ENCODE data around the gene PPFIBP1.
"Not testable (repeated sequence)": the region's sequence is repeated elsewhere in the genome, so short reads cannot be mapped to it uniquely, and the experiment has no call there.

The PPFIBP1 gene

DNA sequence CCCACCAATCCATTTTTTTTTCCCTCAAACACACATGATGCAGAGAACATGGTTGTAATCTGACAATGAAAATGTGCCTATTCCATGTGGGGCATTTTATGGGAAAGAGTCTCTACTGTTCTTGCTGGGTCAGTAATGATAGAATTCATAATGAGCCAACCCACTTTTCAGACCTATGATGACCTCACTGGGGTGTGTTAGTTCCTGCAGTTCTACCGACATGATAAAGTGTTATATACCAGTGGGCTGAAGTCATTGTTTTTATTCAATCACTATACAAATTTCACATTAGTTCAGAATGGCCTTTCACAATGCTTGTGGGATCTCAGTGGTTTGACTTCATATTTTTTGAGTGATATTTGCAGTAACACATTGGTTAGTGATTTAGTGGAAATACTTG, 47.5 kb downstream of the PPFIBP1 start:
- ATAC-seq = no peak

DNA sequence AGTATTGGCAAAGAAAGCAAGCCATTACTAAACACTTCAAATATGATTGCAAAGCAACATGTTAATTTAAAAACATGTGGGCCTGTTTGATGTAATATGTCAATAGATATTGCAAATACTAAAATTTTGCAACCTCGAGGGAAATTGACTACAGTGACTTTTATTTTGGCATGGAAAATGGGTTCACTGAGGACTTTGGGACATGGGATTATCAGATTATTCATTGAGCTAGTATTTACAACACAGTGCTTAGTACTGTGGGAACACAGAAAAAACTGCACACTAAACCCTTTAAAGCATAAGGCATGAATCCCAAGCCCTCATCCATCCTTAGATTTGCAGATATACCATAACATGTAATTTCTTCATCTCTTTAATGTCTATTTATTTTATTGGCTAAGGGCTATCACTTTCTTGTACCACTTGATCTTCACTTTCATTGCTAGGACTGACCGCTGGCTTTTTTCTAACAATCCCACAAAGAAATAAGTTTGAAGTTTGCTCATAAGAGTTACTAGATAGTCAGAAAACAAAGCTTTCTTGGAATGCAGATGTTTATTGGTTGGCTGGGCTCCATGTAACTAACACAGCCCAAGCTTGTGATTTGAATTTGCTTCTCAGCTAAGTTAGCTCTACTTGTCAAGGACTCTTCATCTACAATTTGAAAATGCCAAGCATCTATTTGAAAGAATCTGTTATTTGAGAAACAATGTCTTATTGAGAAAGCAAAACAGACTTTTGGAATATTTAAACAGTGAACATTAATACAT, 48.7 kb downstream of the PPFIBP1 start:
- ATAC-seq = no peak

DNA sequence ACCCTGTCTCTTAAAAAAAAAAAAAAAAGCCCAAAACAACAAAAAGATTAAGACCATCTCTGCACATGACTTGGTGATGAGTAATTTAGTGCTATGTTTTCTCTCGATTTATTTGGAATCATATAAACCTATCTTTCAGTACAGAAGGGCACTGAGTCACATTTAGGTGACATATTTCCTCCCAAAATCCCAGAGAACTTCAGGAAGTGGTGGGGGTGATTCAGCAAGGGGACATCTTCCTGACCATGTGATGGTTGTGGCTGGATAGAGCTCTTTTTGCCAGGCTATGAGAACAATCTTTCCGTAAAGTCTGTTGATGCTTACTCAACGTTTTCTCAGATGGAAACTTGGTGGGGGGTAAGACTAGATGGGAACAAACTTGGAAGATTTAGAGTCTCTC, 50.0 kb downstream of the PPFIBP1 start:
- ATAC-seq = no peak

DNA sequence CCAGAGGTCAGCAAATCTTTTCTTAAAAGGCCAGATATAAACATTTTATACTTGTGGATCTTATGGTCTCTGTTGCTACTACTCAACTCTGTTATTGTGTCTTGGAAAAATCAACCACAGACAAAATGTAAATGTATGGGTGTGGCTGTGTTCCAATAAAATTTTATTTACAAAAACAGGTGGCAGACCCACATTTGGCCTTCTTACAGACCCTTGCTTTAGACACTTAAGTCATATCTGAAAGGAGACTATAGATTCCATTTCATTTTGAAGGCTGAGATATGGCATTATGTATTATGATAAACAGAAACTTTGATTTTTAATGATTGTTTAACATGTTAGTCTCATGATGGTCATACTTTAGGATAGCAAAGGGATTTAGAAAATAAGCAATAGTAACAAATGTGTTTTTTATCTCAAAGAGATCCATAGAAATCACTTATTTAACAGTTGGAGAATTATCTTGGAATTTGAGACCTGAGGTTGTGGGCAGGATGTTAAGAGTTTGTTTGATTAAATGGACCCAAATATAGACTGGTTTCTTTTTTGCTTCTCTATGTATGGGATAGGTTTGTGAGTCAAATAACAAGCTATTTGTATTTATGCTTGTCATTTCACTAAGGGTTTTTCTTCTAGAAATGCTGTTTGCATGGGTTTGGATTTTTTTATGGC, 51.2 kb downstream of the PPFIBP1 start:
- no peak for ATAC-seq

DNA sequence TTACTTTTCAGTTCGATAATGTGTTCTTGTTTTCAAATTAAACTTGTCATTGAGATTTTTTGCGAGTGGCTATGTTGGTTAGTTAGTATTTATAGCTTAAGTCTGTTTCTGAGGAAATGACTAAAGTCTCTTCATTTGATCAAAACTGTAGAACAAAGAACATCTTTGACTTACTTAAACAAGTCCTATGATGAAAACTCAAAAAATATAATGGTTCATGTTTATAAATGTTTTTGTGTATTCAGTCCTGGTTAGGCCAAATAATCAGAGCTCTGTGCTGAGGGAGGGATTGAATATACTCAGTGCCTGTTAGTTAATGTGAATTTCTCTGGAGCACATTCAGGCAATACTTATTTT, 51.7 kb downstream of the PPFIBP1 start:
- ATAC-seq = no peak

DNA sequence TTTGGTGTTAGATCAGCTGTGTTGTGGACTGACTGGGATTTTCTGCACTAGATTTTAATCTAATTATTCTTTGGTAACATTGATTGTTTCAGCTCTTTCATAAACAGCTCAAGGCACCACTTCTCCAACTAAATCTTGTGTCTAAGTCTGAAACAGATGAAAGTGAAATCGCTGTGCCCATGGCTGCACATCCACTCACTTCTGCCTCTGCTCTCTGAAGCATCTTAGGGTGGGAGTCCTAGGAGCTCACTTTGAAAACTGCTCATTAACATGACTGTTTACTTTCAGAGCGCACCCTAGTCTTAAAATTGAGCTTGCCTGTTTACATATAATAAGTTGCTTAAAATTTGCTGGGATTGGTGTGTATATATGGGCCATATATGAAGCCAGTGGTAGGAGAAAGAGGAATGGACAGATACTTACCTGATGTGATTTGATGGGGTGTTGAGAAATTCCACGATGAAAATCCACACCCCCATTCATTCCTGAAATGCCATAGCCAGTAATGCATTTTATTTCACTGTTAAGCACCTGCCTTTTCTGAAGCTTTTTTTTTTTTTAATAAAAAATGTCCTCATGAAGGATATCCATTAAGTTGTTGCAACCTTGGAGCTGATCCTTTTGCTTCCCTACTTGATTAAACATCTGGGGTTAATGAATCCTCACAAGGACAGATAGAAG, 52.8 kb downstream of the PPFIBP1 start:
- ATAC-seq = no peak

DNA sequence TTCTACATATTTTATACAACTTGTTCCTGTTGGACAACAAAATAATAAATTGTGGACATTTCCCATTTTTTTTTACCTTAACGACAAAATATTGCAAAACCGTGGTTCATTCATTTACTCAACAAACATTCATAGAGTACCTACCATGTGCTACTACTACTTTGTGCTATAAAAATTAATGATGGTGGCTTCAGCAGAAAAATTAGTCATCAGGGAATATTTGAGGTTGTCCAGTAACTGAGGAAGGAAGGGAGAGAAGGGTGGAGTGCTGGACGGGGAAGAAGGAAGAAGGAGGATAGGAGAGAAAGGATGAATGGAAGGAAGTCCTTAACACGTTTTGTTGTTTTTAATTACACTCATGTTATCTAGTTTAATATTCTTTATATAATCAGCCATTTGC, 53.7 kb downstream of the PPFIBP1 start:
- no peak for ATAC-seq

DNA sequence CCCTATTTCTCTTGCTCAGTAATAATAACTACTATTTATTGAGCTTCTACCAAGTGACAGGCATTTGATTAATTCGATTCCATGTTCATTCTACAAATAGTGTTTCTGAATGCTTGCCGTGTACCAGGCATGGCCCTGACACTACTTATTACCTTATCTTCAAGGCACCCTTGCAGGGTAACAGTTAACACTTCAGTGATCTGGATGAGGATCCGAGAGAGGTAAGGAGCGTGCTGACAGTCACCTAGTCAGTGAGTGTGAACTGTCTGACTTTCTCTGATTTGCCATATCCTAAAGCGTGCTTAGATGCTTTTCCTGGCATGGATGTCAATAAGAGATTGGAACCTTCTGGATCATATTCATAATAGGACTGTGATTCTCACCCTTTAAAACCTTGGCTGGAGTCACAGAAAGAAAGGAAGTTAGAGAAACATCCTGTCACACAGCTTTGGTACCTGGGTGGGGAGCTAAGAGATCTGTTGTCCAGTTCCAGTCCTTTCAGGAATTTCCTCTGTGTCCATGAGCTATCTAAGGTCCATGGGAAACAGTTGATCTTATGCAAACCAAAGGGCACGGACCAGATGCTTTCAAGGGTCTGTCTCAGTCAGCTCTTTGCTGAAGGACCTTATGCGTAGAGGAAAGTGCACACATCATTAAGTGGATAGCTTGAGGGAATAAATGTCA, 54.8 kb downstream of the PPFIBP1 start:
- no peak for ATAC-seq

DNA sequence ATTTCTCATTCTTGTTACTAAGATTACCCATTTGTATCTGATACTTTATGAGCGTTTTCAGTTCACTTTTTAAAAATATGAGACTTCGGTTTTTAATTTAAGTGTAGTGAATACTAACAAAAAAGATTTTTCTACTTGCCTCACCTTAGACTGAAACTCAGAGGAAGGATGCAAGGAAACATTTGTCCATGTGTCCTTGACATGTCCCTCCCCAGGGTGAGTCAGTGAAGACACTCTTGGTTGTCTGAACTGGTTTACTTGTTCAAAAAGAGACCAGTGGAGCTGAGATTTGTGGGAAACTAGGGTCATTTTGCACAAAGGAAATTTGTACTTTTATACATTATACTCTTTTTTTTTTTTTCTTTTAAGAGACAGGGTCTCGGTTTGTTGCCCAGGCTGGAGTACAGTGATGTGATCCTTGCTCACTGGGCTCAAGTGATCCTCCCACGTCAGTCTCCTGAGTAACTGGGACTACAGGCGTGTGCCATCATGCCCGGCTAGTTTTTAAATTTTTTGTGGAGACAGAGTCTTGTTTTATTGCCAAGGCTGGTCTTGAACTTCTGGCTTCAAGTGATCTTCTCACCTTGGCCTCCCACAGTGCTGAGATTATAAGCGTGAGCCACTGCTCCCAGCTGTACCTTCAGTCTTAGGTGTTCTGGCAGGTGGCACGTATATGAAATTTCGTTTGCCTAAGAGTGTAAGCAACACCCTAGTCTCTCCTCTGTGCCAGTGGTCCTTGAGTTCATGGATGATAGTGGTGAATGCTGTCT, 56.7 kb downstream of the PPFIBP1 start:
- ATAC-seq = no peak

DNA sequence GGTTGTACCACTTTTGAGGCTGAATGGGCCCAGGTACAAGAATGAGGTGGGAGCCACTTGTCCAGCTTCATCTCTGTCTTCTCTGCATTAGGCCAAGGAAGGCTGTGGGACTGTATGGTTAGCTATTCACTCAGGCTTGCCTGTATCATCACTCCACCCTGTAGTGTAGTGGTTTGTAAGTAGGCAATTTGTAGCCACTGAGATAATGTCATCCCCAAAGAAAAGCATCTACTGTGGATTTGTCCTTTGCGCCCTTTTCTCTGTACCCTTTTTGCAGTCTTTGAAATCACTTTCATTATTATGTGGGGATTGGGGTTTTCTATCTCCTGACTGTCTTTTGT, 57.3 kb downstream of the PPFIBP1 start:
- ATAC-seq = not testable (repeated sequence)

DNA sequence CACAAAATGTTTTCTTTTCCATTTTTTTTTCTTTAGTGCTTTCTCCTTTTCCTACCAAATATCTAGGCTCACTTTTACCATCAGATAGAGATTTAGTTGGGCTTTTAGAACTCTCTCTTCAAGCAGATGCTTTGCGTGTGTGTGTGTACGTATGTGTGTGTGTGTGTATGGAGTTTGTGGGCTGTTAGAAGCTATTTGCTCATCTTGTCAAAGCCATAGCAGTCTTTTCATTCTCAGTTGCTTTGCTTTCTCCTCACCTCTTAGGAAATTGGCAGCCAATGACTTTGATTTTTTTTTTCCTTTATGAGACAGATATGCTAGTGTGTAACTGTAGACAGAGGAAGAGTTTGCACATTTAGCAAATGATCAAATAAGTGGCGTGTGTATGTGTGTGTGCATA, 57.8 kb downstream of the PPFIBP1 start:
- not testable (repeated sequence) for ATAC-seq

DNA sequence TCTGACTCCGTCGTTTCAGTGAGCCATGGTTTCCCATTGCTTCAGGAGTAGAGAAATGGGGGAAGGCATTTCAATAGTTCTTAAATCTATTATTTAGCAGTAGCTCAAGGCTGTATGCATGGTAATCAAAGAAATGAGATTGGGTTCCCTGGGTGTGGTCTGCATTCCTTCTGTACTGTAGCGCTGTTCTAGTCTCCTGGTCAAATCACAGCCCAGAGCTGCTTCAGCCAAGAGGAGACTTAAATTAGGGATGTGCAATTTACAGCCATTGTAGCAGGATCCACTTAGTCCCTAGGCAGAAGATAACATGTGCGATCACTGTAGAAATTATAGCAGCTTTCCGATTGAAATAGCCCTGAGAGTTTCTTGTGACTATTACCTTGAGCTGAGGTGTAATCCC, 58.4 kb downstream of the PPFIBP1 start:
- not testable (repeated sequence) for ATAC-seq

DNA sequence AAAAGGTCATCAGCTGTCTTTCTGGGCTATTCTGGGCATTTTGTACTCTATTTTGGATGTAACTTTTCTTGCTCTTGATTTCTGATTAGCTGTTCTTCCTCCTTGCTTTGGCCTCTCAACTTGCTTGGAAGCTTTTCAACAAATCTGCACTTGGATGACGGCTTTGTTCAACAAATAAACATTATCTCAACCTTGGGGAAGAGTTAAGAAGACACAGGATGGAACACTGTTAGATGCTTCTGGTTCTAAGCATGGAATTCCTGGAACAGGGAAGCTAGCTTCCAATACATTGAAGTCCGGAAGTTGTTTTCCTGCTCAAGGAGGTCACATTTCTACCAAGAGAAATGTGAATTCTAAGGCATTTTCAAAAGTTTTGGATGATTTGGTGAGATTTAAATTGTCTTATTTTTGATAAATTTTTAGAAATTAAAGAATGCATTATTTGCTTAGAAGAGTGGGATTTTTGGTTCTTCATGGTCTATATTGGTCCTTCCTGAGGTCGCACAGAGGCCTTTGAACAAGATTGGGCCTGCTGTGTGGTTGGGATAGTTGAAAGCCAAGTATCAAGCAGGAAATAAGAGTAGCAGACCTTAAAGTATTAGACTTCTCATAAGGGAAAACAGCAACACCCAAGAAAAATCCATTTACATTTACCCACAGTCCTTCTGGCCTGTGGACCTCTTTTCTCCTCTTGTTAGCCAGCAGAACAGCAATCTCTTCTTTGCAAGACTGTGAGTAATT, 59.2 kb downstream of the PPFIBP1 start:
- ATAC-seq = no peak

DNA sequence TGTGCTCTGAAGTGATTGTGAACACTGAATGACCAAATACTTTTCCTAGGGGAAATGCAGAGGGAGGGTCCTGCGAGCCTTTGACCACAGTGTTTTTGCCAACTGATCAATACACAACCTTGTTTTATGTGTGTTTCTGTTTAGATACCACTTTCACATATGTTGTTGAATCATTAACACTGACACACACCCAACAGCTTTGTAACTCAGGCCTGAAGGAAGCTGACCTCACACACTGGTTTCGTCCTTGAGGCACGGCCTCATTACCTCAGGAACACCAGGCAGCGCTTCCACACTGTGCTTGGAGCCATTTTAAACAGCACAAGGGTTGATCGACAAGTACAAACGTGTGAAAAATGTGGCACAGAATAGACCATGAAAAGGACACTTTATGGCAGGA, 60.0 kb downstream of the PPFIBP1 start:
- ATAC-seq = no peak

DNA sequence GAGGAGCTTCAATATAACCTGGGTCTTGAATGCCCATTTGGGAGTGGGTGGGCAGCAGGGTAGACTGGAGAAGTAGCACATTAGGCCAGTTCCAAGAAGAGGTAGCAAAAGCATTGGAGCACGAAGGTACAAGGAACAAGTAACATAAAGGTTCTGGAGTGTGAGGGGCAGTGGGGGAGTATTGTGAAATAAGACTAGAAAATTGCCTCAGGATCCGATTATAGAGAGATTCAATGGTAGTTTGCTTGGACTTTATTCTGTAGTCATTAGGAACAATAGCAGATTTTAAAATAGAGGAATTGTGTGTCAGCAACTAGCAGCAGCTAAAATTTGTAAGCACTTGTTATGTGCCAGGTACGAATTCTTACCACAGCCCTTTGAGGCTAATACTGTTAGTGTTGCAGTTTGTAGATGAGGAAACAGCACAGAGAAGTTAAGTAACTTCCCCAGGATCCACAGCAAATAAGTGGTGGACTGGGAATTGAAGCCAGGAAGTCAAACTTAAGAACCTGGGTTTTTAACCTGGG, 61.8 kb downstream of the PPFIBP1 start:
- no peak for ATAC-seq

DNA sequence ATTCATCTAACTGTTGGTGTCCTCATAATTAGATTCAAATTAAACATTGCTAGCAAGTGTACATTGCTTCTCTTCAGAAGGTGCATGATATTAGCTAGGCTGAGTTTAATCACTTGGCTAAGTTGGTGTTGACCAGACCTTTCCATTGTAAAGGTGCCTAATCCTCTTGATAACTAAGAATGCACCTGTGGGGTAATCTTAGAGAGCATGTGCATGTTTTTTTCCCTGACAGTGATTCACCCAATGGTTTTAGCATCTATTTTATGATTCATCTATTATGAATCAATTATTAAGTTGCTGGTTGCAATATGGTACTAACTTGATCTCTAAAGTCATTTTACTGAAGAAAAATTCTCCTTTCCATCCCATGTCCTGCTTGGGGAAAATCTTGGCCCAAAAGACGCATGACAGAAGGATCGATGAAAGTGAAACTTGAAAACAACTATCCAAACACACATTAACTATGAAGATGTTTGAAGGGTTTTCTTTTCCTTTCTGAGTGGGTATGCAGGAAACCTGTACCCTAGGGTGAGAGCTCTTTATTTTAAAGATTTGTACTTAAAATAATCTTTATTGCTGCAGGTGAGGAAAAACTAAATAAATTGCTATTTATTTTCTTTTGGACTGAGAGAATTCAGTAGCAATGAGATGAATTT, 64.2 kb downstream of the PPFIBP1 start:
- peak; percentile 73 to 75 for ATAC-seq

DNA sequence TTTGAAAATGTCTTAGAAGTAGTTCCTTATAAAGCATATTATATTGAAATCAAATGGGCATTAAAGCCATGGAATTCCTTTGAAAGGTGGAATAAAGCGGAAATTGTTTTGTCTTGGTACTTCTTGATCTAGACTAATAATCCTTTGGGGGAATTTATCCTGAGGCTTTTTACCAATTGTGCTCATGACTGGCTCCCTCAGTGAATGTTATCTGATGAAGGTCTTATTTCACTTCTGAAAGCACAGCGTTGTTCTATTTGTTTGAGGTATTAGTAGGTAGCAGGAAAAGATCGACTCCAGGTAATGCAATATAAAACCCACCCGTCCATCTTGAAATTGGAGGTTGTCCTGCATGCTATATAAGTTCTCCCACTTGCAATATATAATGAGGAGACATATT, 64.8 kb downstream of the PPFIBP1 start:
- ATAC-seq = no peak

DNA sequence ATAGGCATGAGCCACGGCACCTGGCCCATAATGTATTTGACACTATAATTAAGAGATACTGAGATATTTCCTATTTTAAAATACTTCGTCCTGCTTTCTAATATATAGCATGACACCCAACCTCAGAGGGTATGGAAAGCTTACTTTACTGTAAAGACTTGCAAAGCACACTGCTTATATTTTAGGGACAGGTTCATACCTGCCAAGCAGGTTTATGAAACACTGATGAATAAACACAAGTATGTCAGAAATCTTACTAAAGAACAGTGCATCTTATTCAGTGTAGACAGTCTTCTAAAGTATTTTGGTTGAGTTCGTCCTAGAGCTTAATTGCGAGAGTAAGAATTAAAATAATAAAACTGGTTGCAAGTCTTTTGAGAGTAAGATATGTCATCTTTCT, 65.4 kb downstream of the PPFIBP1 start:
- no peak for ATAC-seq

DNA sequence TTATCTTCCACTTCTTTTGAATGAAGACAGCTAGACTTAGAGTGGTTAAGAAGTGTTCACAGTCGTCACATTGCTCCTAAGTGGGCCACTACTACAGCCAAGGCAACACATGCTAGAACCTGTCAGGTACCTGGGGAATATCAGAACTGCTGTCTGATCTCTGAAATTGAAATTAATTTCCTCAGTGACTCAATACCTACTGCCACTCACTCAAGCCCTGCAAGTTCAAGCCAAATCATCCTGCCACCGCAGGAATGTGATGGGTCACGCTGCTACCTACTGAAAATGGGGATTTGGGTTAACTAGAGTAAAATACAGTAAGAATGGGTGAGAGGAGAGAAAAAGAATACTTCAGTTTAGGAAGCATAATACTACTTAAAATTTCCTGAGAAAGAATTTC, 67.7 kb downstream of the PPFIBP1 start:
- not testable (repeated sequence) for ATAC-seq

DNA sequence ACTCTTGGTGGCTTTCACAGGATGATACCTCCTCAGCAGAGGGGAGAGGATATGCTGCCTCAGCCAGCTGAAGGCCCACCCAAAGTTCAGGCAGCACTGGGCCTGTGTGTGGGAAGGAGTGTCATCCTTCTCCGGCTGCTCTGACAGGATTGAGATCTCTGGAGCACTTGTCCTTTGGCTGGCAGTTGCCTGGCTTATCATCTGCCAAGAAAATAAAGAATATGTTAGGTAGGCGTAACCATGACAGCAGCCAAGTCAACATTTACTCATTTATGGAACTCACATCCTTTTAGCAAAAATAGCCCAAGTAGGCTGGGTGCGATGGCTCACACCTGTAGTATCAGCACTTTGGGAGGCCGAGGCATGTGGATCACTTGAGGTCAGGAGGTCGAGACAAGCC, 68.5 kb downstream of the PPFIBP1 start:
- no peak for ATAC-seq

DNA sequence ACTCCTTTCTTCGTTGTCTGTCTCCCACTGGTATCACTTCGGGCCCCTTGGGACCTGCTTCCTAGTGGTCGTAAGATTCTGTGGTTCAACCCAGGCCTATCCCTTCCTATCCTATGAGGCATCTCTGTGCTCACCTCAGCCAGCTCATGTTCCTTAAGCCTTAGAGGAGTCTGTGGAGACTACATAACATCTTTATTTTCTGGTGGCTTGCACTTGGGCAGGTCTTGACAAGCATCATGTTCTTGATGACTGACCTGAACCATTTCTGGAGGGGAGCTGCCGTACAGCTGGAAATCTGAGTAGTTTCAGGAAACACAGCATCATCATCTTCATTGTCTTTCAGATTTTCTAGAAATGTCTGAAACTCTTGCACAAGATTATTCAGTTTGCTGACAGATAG, 69.3 kb downstream of the PPFIBP1 start:
- no peak for ATAC-seq

All from activated CD4-positive, CD25-positive, alpha-beta regulatory T cell treated with anti-CD3 and anti-CD28 coated beads, Interleukin-2, amount 50 U/mL, for 24 hours (primary cell).